Left ventricle myocardium inferior (tissue), 1 donor: ENCODE measurements around the gene COX4I1. TPM values are rescaled to one million over a fixed set of nuclear protein-coding genes. Genes with fewer than 3 reads are reported as not detected.

ENCODE experiments used
- DNase-seq: peaks from one replicate; pipeline ENCODE4 v3.0.0-alpha.2; 2020
- H3K27ac ChIP-seq: fragments of 200-600 bp; replicated peaks from 2 replicates; pipeline ENCODE4 v1.8.0; 2021
- H3K27me3 ChIP-seq: fragments of 200-600 bp; 2 replicates; pipeline ENCODE4 v1.8.0; 2021; ENCODE audit warnings: low read depth
- H3K36me3 ChIP-seq: fragments of 200-600 bp; 2 replicates; pipeline ENCODE4 v1.8.0; 2021
- H3K4me1 ChIP-seq: fragments of 200-600 bp; 2 replicates; pipeline ENCODE4 v1.8.0; 2021
- H3K4me3 ChIP-seq: fragments of 200-600 bp; 2 replicates; pipeline ENCODE4 v1.8.0; 2021; ENCODE audit warnings: mild to moderate bottlenecking, moderate library complexity
- H3K9me3 ChIP-seq: fragments of 200-600 bp; replicated peaks from 2 replicates; pipeline ENCODE4 v1.8.0; 2021
- intact Hi-C: fragments of 100-400 bp; cut with micrococcal nuclease; formaldehyde crosslinking; loops from one replicate; pipeline ENCODE4 v1.11.0; 2022
- total RNA-seq: library from RNA; stranded (reverse); fragmentation: NEBNext Ultra II Directional; extraction: Animal tissue kit (Norgen Biotek cat#: 25700); gene quantifications from one replicate; pipeline ENCODE4 v1.2.1, GENCODE V29; 2021
- TF ChIP-seq, protein P1 (sequence below): fragments of 200-600 bp; IDR thresholded peaks from 2 replicates; pipeline ENCODE4 v1.8.0; 2021; ENCODE audit warnings: antibody characterized with exemption, mild to moderate bottlenecking, borderline replicate concordance
- donor health status: DM: no; HTN: yes; CAD: no; lungs with severe emphysema.

The COX4I1 gene
- total RNA-seq, 1 donor from 2014 or later, result 1,881 TPM

- Histone ChIP-seq H3K4me3 (peak overlapping the region; percentile 77), H3K27ac (no peak overlapping the region), H3K4me1 (peaks cover 38% of the 10 kb centered on the region), H3K36me3 (no peaks in the 10 kb centered on the region), H3K27me3 (peaks cover 3% of the 10 kb centered on the region), H3K9me3 (no peaks in the 10 kb centered on the region)
- no peak for DNase-seq
- TF ChIP-seq, protein P1, sequence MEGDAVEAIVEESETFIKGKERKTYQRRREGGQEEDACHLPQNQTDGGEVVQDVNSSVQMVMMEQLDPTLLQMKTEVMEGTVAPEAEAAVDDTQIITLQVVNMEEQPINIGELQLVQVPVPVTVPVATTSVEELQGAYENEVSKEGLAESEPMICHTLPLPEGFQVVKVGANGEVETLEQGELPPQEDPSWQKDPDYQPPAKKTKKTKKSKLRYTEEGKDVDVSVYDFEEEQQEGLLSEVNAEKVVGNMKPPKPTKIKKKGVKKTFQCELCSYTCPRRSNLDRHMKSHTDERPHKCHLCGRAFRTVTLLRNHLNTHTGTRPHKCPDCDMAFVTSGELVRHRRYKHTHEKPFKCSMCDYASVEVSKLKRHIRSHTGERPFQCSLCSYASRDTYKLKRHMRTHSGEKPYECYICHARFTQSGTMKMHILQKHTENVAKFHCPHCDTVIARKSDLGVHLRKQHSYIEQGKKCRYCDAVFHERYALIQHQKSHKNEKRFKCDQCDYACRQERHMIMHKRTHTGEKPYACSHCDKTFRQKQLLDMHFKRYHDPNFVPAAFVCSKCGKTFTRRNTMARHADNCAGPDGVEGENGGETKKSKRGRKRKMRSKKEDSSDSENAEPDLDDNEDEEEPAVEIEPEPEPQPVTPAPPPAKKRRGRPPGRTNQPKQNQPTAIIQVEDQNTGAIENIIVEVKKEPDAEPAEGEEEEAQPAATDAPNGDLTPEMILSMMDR, result no peak
- intact Hi-C loops, result no loop called here
Observed at GRCh38 chr16:85751698-85752501, 47.6 kb upstream of the COX4I1 start.

GRCh38 chr16:85752511-85753420 is 46.7 kb upstream of the COX4I1 start:
- Histone ChIP-seq H3K27ac (no peak overlapping the region), H3K27me3 (peaks cover 3% of the 10 kb centered on the region), H3K4me3 (no peak overlapping the region), H3K9me3 (no peaks in the 10 kb centered on the region), H3K36me3 (no peaks in the 10 kb centered on the region), H3K4me1 (peaks cover 38% of the 10 kb centered on the region)
- intact Hi-C loops, result no loop called here
- peak; percentile 30 for DNase-seq
- TF ChIP-seq, protein P1, result peak; percentile 34

- TF ChIP-seq, protein P1, result no peak
- no peak for DNase-seq
- Histone ChIP-seq H3K9me3 (no peaks in the 10 kb centered on the region), H3K27ac (no peak overlapping the region), H3K27me3 (peaks cover 3% of the 10 kb centered on the region), H3K4me1 (peaks cover 38% of the 10 kb centered on the region), H3K4me3 (no peak overlapping the region), H3K36me3 (no peaks in the 10 kb centered on the region)
- intact Hi-C loops, result no loop called here
Observed at GRCh38 chr16:85753559-85753958, 45.9 kb upstream of the COX4I1 start.

- Histone ChIP-seq H3K4me1 (peaks cover 38% of the 10 kb centered on the region), H3K27me3 (peaks cover 6% of the 10 kb centered on the region)
- intact Hi-C loops, result no loop called here
Observed at GRCh38 chr16:85753976-85754375, 45.5 kb upstream of the COX4I1 start.

DNA sequence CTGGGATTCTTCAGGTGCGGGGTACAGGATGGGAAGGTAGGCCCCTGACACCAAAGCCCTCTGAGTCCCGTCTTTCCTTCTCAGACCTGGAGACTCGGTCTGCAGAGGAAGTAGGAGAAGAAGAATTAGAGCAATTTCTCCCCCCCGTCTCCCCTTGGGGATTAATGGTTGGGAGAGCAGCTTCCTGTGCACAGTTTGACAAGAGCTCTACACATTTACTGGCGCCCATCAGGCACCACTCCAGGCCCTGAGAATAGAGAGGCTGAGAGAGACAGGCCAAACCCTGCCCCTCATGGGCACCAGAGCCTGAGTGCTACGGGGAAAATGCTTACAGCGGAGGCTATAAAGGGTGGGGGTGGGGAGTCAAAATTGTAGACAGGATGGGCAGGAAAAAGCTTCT is 45.1 kb upstream of the COX4I1 start:
- H3K27me3 ChIP-seq, result peaks cover 8% of the 10 kb centered on the region
- H3K36me3 ChIP-seq, result no peaks in the 10 kb centered on the region
- DNase-seq, result no peak
- TF ChIP-seq, protein P1, result no peak
- peaks cover 37% of the 10 kb centered on the region for H3K4me1 ChIP-seq
- no peaks in the 10 kb centered on the region for H3K9me3 ChIP-seq
- H3K27ac ChIP-seq, result no peak overlapping the region
- intact Hi-C loops, result no loop called here
- H3K4me3 ChIP-seq, result no peak overlapping the region

More at GRCh38 chr16:85753976-85754375, 45.5 kb upstream of the COX4I1 start:
- H3K9me3 ChIP-seq, result no peaks in the 10 kb centered on the region
- no peaks in the 10 kb centered on the region for H3K36me3 ChIP-seq
- H3K4me3 ChIP-seq, result no peak overlapping the region
- TF ChIP-seq, protein P1, result no peak
- DNase-seq, result no peak
- H3K27ac ChIP-seq, result no peak overlapping the region
